HG03378 (cell line): ENCODE measurements around the gene ZNF382.
A peak's percentile ranks its signal among the peaks of the same experiment; 100 is the strongest.
"Not testable (repeated sequence)": the region's sequence is repeated elsewhere in the genome, so short reads cannot be mapped to it uniquely, and the experiment has no call there.

Experiments used
- ATAC-seq: cut with Tn5 transposase; IDR thresholded peaks from one replicate; pipeline ENCODE4 v1.9.1; 2021; ENCODE audit warnings: mild to moderate bottlenecking, moderate library complexity; ENCODE audit not compliant: unreplicated experiment

ZNF382 gene

DNA sequence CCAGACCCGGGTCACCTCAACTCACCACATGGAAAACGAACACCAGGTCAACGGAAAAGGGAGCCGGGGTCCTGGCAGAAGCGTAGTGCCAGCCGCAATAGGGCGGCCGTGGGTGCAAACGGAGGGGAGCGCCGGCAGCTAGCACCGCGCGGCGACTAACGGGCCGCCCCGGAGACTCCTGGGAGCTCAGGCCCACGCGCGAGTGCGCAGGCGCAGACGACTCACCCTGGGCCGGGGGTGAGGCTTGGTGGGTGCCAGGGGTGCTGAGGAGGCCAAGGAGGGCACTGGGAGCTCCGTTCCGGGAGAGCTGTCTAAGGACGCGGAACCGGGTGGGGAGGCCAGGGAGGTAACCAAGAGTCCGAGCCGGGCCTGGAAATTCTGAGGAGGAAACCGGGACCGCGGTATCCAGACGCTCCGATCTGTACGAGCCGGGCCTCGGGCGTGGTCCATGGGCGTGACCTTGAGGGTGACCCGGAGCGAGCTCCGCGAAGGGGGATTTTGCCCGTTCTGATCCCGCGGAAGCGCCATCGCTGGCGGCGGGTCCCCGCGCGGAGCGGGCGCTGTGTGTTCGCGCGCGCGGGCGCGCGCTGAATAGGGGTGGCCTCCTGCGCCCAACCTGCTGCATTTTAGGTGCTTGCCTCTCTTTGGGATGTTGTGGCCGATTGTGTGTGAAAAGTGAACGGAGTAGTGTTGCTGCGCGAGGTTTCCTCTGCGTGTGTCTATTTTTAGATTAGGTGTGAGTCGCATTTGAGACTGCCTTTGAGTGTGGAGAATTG is at the start of gene ZNF382:
Gene ZNF382 (plus strand): TSS at position 213 of the 776 bp plus-strand sequence. CDS start 4,602 bp downstream, outside the sequence.
- no peak for ATAC-seq

DNA sequence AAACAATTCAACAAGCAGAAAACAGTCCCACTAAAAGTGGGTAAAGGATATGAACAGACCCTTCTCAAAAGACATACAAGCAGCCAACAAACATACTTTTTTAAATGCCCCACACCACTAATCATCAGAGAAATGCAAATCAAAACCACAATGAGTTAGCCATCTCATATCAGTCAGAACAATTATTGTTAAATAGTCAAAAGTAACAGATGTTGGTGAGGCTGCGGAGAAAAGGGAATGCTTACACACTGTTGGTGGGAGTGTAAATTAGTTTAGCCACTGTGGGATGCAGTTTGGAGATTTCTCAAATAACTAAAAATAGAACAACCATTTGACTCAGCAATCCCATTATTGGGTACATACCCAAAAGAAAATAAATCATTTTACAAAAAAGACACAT is 40.7 kb upstream of the ZNF382 start:
- no peak for ATAC-seq

DNA sequence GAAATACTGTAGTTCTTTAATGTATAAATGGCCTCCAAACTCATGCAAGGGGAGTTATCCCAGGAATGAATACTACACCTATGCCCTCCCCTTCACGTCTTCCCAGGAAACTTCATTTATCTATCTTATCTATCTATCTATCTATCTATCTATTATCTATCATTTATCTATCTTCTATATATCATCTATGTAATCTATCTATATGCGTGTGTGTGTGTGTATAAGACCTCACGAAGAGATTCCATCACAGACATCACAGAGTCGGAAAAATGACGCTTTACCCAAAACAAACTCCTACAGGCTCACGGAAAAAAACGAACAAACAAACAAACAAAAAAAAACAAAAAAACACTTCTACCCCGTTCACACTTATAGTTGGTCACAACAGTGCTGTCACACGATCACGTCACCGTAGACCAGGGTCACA is 32.5 kb upstream of the ZNF382 start:
- no peak for ATAC-seq

DNA sequence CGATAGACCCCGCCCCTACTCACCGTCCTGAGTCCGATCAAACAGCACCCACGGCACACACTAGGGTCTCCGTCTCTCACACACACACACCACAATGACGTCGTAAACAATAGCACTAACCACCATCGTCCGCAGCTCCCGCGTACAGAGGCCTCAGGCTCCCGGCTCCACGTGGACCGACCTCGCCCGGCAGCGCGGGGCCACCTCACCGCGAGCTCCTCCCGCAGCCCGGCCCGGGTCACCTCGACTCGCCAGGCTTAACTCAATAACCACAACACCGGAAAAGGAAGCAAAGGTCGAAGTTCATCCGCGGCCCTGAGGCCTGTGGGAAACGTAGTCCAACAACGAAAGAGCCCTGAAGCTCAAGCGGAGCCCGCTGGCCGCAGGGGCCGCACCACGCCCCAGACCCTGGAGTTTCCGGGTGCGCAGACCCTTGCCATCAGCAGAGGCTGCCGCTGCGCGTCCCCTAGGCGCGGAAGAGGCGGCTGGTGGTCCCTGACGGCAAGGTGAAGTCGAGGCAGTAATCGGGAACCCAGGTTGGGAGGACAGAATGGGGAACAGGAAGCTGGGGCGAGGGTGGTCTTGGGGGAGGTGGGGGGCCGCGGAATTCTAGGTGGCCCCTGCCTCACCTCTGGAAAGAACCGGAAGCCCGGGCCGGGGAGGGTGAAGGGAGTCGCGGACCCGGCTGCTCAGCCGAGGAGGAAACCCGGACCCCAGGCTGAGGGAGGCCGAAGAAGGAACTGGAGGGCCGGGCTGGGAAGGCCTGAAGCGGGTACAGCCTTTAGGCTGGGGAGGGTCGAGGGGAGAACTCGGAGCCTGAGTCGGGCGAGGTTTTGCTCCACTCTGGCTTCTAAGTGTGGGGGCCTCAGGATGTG is 31.9 kb upstream of the ZNF382 start, which contains the start of gene ZNF529:
Gene ZNF529 (minus strand): TSS at position 273 of the 875 bp plus-strand sequence. CDS start 946 bp downstream, outside the sequence.
- peak; percentile 82 for ATAC-seq

DNA sequence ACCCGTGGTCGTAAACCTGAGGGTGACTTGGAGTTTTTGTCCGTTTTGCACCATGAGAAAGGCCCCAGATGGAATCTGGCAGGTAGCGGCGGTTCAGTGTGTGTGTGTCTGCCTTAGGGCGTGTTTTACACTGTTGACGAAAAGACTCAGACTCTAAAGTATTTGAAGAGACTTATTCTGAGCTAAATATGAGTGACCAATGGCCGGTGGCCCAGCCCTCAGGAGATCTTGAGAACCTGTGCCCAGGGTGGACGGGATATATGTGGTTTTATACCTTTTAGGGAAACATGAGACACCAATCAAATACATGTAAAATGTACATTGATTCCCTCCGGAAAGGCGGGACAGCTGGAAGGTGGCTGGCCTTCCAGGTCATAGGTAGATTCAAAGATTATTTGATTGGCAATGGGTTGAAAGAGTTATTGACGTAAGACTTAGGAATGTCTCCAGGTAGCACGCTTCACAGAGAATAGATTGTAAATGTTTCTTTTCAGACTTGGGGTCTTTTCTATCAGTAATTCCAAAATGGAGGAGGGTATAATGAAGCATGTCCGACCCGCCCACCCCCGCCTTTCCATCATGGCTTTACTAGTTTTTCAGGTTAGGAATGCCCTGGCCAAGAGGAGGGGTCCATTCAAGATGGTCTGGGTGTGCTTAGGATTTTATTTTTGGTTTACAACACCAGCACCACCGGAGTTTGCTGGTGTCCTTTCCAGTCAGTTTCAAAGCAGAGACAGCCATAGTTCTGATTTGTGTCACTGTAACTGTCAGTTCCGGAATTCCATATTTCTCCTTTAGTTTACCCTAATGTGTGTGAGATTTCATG is 31.0 kb upstream of the ZNF382 start:
- ATAC-seq: peak; percentile 19

DNA sequence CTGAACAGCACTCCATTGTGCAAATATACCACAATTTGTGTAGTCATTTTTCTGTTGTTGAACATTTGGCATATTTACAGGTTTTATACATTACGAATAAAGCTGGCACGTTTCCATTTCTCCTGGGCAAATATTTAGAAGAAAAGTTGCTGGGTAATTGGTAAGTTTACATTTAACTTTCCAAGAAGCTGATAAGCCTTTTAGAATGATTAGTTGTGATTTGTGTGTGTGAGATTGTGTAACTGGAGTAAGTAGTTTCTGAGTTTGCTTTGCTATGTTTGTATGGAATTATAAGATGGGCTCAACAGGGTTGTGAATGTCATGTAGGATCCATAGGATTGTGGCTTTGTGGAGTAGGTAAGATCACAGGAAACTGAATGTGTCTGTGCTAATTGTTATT is 30.4 kb upstream of the ZNF382 start:
- no peak for ATAC-seq

DNA sequence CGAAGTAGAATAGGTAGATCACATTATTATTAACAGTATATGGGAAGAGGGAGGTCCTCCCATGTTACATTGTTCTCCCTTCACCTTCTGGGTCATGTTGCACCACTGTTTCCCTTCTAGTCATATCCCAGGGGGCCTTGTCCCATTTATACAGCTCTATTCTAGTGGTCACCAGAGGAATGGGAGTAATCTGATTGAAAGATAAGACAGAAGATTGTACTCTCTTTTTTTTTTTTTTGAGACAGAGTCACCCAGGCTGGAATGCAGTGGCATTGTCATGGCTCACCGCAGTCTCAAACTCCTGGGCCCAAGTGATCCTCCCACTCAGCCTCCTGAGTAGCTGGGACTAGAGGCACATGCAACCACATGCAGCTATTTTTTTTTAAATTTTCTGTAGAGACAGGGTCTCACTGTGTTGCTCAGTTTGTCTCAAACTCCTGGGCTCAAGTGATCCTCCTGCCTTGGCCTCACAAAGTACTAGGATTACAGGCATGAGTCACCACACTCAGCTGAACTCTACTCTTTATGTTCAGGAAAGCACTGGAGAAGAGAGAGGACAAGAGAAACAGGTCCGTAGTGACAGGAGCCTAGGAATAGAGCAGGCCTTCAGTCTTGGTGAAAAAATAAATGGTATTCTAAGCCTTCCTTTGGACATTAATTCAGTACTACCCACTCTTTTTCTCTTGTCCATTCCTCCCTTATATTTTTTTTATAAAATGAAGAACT is 27.7 kb upstream of the ZNF382 start:
- no peak for ATAC-seq

DNA sequence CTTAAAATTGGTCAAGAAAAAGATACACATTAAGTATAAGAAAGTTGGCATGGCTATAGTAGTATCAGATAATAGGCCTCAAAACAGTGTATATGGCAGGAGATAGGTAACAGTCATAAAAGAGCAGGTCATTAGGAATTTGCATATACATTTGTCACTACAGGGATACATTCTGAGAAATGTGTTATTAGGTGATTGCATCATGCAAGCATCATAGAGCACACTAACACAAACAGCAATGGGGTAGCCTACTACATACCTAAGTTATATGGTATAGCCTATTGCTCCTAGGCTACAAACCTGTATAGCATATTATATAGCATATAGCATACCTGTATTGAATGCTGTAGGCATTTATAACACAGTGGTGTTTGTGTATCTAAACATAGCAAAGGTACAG is 25.9 kb upstream of the ZNF382 start:
- ATAC-seq: no peak

DNA sequence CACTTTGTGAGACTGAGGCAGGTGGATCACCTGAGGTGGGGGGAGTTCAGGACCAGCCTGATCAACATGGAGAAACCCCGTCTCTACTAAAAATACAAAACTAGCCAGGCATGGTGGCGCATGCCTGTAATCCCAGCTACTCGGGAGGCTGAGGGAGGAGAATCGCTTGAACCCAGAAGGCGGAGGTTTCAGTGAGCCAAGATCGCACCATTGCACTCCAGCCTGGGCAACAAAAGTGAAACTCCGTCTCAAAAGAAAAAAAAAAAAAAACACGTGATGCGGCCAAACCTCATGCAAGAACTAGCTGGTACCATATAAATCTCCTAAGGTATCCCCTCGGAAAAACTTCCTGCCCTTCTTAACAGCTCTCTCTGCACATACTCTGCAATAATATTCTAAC is 2.4 kb upstream of the ZNF382 start:
- ATAC-seq: not testable (repeated sequence)

DNA sequence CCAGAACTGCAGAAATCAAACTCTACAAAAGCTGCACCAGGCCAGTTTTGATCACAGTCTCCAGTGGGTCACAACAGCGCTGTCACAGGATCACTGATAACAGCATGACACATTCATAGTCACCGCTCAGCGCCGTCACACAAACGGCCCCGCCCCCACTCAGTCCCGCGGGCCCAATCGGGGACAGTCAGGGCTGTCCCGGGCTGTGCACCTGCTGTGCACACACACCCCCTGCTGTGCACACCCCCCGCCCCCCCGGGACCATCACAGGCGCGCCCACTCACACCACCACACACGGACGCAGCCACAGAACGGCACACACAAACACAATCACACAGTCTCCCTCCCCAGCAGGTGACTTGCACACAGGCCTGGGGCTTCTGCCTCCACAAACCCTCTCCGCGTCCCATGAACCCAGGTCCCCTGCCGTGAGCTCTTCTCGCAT is 435 bp upstream of the ZNF382 start:
- ATAC-seq: peak; percentile 67

DNA sequence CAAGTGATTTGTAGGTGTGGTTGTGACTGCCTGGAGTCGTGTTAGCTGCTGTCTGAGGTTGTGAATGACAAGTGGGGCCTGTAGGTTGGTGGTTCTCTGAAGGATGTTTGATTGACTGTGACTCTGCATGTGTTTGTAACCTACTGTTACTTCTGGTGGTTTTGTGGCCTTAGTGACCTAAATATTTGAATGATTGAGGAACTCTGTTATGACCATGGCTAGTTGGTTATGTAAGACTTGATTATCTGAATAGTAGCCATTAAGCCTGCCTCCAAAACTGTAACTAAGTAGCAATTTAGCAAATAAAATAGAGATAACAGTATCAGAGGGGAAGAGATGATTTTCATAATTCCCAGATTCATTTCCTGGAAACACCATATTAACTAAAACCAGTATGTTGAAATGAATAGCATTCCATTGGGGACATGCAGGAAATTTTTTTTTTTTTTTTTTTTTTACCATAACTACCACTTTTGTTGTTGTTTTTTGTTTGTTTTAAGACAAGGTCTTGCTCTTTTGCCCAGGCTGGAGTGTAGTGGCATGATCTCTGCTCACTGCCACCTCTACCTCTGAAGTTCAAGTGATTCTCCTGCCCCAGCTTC is 865 bp downstream of the ZNF382 start:
- ATAC-seq: no peak

DNA sequence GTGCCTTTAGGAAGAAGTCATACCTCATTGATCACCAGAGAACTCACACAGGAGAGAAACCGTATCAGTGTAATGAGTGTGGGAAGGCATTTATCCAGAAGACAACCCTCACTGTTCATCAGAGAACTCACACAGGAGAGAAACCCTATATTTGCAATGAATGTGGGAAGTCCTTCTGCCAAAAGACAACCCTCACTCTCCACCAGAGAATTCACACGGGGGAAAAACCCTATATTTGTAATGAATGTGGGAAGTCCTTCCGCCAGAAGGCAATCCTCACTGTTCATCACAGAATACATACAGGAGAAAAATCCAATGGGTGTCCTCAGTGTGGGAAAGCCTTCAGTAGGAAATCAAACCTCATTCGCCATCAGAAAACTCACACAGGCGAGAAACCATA is 21.9 kb downstream of the ZNF382 start:
- ATAC-seq: no peak

DNA sequence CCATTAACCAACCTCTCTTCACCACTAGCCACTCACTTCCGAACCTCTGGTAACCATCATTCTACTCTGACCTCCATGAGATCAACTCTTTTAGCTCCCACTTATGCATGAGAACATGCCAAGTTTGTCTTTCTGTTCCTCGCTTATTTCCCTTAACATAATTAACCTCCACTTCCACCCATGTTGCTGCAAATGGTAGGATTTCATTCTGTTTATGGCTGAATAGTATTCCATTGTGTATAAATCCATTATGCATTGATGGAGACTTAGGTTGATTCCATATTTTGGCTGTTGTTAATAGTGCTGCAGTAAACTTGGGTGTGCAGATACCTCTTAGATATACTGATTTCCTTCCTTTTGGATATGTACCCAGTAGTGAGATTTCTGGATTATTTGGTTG is 30.2 kb downstream of the ZNF382 start:
- ATAC-seq: no peak

DNA sequence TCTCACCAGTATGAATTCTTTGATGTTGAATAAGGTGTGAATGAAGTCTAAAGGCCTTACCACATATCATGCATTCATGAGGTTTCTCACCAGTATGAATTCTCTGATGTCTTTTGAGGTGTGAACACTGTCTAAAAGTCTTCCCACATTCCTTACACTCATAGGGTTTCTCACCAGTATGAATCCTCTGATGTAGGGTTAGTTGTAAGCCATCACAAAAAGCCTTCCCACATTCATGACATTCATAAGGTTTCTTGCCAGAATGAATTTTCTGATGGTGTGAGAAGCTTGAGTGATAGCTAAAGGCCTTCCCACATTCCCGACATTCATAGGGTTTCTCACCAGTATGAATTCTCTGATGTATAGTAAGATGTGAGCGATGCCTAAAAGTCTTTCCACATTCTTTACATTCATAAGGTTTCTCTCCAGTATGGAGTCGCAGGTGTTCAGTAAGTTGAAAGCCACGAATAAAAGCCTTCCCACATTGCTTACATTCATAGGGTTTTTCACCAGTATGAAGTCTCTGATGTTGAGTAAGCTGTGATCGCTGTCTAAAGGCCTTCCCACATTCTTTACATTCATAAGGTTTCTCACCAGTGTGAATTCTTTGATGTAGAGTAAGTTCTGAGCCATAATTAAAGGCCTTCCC is 33.9 kb downstream of the ZNF382 start:
- ATAC-seq: no peak

DNA sequence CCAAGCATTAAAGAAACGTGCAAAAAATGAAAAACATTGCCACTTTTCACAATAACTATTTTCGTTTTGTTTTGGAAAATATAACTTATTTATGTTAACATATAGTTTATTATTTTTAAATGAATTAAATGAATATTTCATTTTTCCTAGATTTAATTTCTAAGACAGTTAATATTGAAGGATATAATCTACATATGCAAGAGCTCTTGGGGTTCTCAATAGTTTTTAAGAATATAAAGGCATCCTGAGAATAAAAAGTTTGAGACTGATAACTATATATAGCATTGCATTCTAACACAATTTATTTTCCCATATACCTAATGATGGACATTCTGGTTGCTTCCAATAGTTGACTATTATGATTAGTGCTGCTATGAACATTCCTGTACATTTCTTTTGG is 41.6 kb downstream of the ZNF382 start:
- no peak for ATAC-seq

DNA sequence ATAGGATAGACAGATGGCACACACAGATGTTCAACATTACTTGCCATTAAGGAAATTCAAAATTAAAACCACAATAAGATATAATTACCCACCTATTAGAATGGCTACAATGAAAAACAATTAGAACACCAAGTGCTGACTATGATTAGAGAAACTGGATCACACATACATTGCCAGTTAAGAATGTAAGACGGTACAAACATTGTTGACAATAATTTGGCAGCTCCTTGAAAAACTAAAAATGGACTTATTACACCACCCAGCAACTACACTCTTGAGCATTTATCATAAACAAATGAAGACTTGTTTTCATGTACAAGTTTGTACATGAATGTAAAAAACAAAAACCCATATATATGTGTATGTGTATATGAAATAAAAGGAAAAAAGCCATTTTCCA is 47.8 kb downstream of the ZNF382 start:
- no peak for ATAC-seq

DNA sequence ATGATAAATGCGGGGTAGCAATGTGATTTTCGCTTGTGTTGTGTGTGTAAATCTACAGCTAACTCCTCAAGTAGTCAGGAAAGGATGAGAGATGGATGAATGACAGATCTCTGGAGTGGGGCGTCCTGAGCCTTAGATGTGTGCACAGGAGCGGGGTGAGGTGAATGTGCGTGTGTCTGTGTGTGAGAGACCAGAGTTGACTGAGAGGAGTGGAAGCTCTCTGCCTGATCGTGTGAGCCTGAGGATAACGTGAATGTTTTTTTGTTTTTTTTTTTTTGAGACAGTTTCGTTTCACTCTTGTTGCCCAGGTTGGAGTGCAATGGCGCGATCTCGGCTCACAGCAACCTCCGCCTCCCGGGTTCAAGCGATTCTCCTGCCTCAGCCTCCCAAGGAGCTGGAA is 60.7 kb downstream of the ZNF382 start:
- no peak for ATAC-seq

DNA sequence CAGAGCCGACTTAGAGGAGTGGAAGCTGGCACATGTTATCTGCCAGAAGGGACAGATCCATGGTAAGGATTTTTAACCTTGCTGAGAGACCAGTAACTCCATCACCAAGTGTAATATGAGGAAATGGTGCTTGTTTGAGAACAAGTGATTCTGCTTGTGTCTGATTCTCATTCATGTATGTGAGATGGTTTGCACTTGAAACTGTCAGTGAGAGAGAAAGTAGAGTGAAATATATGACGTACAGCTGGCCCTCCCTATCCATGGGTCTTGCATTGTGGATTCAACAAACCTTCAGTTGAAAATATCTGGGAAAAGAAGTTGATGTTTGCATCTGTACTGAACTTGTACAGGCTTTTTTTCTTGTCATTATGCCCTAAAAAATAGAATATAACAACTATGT is 63.5 kb downstream of the ZNF382 start:
- ATAC-seq: no peak

DNA sequence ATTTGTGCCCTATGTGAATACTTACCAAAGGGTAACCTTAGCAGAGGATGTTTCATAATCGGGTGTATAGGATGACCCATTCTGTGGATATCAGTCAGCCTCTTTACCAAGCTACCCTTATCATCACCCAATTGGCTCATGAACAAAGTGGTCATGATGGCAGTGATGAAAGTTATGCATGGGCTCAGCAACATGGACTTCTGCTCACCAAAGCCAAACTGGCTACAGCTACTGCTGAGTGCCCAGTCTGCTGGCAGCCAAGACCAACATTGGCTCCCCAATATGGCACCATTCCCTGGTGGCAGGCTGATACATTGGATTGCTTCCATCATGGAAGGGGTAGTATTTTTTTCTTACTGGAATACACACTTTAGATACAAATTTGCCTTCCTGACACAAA is 67.3 kb downstream of the ZNF382 start:
- no peak for ATAC-seq
